GM11168 (cell line): ENCODE measurements around the gene ZNF92.
"Not testable (repeated sequence)": the region's sequence is repeated elsewhere in the genome, so short reads cannot be mapped to it uniquely, and the experiment has no call there.

ENCODE experiments used
- in situ Hi-C: fragments of 300-500 bp; cut with MboI; formaldehyde crosslinking; loops from one replicate; pipeline ENCODE4 v1.12.0; 2022; ENCODE audit warnings: low sequenced_read_pairs; ENCODE audit not compliant: unreplicated experiment

ZNF92 gene

DNA sequence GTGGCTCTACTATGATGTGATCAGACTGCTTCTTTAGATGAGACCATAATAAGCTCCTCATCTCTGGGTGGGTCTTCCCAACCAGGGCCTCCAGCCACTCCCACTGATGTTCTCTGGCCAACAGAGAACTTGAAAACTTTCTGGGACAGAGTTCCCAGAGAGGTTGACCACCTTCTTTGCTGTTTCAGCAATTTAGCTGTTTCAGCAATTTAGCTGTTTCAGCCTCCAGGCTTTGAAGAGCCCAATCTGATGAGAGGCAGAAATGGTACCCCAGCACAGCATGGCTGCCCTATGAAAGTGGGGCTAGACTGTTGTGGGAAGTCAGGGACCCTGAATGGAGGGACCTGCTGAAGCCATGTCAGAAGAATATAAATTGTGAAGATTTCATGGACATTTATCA is 49.0 kb downstream of the ZNF92 start:
- in situ Hi-C loops: no loop called here

DNA sequence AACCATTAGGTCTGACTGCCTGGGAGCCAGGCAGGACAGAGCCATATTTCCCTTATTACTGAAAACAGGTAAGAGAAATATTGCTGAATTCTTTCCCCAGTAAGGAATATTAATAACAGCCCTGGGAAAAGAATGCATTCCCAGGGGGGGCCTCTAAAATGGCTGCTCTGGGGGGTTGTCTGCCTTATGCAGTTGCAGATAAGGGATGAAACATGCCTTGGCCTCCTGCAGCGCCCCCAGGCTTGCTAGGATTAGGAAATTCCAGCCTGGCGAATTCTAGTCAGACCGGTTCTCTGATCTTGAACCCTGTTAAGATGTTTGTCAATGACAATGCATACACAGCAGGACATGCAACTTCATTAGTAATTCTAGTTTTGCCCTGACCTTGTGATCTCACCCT is 49.6 kb downstream of the ZNF92 start:
- in situ Hi-C loops: not testable (repeated sequence)

DNA sequence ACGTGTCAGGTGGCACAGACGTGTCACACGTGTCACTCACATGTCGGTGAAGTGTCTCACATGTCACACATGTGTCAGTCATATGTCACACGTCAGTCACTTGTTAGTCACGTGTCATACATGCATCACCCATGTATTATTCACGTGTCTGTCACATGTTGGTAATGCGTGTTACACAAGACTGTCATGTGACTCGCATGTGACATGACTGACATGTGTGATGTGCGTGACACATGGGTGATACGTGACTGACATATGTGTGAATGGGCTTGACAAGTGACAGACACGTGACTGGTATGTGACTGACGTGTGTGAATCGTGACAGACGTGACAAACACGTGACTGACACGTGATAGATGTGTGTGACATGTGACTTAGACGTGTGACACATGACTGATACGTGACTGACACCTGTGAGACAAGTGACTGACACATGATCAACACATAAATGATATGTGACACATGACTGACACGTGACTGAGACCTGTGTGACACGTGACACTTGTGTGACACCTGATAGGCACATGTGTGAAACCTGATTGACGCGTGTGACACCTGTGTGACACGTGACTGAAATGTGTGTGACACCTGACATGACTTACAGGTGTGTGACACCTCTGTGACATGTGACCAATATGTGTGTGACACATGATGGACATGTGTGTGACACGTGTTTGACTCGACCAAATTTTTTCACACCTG is 56.1 kb downstream of the ZNF92 start:
- in situ Hi-C loops: no loop called here

DNA sequence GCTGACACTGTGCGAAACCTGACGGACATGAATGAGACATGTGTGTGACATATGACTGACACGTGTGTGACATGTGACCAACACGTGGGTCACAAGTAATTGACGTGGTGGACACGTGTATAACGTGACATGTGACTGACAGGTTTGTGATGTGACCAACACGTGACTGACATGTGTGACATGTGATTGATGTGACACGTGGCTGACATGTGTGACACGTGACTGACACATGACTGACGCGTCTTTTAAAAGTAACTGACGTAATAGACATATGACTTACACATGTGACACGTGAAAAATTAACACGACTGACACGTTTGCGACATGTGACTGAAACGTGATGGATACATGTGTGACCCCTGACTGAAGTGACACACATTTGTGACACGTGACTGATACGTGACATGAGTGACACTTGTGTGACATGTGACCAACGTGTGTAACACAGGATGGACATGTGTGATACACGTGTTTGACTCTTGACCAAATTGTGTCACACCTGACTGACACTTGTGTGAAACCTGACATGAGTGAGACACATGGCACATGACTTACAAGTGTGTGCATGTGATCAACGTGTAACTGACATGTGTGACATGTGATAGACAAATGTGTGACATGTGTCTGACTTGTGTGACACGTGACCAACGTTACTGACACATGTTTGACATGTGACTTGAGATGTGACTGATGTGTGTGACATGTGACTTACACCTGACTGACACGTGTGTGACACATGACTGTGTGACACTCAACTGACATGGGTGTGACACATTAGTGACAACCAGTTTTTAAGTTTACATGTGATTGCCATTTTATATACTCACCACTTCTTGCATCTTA is 56.9 kb downstream of the ZNF92 start:
- in situ Hi-C loops: no loop called here

DNA sequence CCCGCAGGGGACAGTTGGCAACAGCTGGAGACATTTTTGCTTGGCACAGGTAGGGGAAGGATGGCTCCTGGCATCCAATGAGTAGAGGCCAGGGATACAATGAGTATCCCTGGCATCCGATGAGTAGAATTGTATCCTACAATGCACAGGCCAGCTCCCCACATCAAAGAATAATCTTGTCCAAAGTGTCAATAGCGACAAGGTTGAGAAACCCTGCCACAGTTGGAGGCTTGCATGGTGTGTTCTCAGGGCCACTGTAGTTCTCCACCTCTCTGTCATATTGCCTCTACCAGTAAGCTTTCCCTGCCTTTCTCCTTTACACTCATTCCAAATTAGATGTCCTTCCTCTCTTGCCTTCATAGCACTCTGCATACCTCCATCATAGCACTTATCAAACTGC is 60.7 kb downstream of the ZNF92 start:
- in situ Hi-C loops: no loop called here

DNA sequence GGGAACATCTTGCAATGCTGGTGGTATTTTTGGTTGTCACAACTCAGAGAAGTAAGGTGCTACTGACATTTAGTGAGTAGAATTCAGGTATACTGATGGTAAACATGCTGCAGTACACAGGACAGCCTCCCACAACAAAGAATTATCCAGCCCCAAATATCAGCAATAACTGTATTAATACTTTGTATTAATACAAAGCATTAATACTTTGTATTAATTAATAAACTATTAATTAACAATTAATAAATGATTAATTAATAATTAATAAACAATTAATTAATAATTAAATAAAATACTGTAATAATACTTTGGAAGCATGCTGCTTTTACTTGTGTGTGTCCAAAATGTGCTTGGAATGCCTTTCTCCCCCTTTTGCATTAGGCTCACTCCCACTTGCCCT is 62.5 kb downstream of the ZNF92 start:
- in situ Hi-C loops: no loop called here

DNA sequence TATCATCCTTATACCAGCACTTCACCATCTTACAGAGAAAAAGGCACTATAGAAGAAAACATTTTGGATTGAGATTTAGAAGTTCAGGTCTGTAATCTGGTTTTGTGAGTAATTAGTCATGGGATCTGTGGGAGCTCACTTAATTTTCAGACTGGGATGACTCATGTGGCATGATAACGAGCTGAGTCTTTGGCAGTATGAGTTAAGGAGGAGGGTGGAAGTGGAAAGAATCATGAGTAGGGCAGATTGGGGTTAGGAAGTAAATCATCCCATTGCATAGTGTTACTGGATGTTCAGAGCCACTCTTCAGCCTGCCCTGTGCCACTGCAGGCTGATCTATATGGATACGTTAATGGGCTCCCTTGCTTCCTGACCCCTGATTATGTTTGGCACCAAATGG is 64.9 kb downstream of the ZNF92 start:
- in situ Hi-C loops: no loop called here

DNA sequence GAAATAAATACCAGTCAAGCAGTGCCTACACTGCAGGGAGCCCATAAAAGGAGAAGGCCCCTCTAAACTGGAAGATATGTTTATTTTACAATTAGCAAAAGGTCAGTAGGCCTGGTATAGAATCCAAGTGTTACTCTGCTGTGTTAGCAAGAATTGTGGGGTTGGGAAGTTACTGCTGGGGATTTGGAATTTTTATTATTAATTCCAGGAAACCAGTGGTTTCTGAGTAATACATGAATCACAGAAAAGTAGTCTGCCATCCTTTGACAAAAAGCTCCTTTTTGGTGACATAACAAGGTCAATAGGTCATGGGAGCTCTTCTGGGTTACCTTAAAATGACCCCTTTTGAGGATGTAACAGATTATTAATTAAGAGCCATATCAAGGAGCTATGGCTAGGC is 67.4 kb downstream of the ZNF92 start:
- in situ Hi-C loops: no loop called here

DNA sequence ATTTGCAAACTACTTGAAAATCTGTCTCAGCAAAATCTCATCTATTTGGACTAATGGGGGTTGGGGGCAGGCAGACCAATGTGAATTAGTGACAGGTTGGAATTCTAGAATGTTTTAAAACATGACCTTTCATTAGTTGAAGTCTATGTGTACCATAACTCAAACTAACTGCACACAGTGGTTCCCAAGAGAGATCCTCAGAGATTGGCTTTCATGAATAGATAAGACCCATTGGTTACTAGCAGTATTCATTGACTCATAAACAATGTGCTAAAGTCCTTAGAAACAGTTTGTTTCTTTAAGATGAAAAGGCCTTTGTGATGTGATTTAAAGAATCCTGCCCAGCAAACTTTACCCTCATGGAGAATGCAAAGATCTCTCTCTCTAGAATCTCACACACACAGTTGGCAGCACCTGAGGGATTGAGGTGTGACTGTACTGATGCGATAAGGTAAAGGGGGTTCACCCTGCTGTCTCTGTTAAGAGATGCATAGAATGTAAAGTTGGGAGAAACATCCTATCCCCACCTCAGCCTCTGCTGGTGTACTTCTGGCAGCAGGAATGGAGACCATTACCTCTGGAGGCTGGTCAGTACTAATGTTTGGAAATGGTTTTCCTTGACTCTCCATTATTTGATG is 70.7 kb downstream of the ZNF92 start:
- in situ Hi-C loops: no loop called here

DNA sequence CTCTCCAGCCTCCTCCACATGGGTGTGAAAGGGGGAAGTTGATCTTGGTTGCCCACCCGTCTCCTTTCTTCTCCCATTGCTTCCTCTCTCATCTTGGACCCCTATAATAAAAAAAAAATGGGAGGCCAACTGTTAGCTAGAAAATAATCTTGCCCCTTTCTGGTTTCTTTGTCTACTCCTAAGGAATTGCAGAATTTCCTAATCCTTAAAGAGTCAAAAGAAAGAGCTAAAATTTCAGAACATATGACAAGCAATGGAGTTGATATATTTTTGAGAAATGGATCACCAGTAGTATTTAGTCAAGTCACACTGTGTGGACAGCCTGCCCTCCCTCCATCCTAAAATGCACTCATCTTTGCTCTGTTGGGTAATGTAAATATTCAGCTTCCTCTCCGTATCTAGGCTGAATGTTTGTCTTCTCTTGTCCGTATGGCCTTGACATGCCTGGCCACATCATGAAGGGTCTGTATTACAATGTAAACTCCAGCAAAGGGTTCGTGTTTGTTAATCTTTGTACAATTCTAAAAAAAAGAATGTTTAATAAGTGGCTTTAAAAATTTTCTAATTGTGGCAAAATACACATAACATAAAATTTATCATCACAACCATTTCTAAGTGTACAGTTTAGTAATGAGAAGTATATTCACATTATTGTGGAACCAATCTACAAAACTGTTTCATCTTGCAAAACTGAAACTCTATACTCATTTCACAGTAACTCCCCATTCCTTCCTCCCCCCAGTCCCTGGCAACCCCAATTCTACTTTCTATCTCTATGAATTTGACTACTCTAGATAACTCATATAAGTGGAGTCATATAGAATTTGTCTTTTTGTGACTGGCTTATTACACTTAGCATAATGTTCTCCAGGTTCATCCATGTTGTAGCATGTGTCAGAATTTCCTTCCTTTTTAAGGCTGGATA is 71.5 kb downstream of the ZNF92 start:
- in situ Hi-C loops: no loop called here

DNA sequence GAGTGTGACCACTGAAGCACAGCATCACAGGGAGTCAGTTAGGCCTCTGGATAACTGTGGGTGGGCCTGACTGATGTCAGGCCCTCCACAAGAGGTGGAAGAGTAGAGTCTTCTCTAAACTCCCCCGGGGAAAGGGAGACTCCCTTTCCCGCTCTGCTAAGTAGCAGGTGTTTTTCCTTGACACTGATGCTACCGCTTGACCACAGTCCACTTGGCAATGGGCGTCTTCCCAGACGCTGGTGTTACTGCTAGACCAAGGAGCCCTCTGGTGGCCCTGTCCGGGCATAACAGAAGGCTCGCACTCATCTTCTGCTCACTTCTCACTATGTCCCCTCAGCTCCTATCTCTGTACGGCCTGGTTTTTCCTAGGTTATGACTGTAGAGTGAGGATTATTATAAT is 73.4 kb downstream of the ZNF92 start:
- in situ Hi-C loops: not testable (repeated sequence)

DNA sequence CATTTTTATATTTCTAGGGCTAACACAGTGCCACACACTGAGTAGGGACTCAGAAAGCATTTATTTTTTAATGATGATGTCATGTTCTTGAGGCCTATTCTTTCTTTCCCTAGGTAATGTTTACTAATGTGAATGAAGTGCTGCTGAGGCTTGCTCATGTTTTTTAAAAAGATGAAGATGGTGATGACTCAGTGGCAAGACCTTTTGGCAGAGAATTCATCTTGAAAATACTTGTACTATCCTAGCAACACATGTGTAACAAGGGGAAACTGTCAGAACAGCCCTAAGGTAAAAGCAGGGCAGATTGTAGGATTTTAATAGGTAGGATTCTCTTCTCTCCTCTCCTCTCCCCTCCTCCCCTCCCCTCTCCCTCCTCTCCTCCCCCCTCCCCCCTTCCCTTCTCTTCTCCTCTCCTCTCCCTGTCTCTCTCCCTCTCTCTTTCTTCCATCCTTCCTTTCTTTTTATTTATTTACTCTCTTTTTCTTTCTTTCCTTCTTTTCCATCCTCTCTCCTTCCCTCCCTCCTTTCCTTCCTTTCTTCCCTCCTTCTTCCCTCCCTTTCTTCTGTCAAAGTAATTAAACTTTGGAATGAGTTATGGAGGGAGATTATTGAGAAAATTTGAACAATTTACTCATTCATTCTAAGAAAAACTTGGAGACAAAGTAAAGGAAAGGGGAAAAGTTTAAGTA is 75.3 kb downstream of the ZNF92 start:
- in situ Hi-C loops: no loop called here

DNA sequence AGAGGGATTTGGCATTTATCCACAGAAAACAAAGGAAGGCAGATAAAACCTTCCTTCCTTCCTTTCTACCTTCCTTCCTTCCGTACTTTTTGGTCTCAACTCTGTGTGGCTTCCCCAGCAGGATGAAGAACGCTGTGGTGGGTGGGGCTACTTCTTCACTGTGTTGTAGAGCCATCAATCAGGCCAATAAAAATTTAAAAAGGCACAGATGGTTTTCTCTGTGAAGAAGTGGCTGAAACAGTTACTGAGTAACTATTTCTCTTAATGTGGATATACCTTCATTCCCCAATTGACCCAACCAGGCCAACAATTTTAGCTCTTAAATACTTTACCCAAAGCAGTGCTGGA is 75.8 kb downstream of the ZNF92 start:
- in situ Hi-C loops: no loop called here
